DMS114 treated with DMSO at 0.1 percent for 48 hours (cell line): Measurements from ENCODE around the gene ZFAND3.
A peak's percentile ranks its signal among the peaks of the same experiment; 100 is the strongest.

Source experiments
- DNase-seq: peaks from one replicate; lab custom pipeline; 2025; ENCODE audit not compliant: unreplicated experiment; lab: John Stamatoyannopoulos, UW

Gene ZFAND3

GRCh38 chr6:37798436-37799262, 20.9 kb upstream of the ZFAND3 start:
- no peak for DNase-seq

- DNase-seq, result no peak
Measured at GRCh38 chr6:37799263-37799644, 20.3 kb upstream of the ZFAND3 start.

- DNase-seq, result no peak
Measured at GRCh38 chr6:37800703-37801604, 18.6 kb upstream of the ZFAND3 start.

DNA sequence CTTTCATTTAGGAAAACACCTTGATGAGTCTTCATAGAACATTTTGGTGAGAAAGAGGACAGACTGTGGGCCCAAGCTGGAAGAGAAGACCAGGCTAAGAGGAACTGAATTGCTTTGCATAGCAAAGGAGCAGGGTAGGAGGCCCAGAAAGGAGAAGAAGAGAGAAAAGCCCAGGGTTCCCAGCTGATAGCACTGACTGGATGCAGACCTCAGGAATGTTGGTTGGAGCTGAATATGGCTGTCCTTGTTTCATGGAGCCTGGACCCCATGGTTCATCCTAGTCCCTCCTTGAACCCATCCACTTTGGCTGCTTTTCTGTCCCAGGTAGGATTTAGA, 18.0 kb upstream of the ZFAND3 start:
- no peak for DNase-seq

- DNase-seq, result no peak
Measured at GRCh38 chr6:37802810-37803209, 16.7 kb upstream of the ZFAND3 start.

DNA sequence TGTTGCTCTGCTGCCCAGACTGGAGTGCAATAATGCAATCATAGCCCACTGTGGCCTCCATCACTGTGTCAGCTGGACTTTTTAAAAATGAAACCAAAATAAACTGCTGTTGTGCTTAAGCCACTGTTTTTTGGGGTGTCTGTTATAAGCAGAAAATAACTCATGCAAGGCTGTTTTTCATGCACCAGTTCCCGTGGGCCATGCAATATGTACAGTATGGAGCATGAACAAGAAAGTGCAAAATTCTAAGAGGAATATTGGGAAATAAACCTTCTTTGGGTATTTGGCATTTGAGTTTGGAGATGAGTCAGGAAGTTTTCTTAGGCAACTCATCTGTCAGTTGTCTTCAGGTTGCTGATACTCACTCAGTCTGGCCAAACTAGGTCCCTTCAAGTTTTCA, 14.9 kb upstream of the ZFAND3 start:
- DNase-seq, result no peak

GRCh38 chr6:37806213-37806612, 13.3 kb upstream of the ZFAND3 start:
- no peak for DNase-seq

DNA sequence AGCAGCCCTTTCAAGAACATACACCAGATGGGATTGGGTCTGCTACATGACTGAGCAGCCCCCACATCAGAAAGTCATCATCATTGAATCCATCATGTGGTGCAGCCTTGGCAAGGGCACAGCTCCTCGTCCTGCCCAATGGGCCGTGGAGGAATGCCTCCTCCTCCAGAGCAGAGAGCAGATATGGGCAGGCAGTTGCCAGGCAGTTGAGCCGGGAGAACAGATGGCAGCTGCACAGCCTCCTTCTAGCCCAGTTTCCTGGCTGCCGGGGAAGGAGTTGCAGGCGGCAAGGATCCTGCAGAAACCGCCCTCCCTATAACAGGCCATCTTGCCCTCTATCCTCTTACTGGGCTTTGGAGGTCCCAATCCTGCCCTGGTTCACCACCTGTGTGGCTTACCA, 11.9 kb upstream of the ZFAND3 start:
- DNase-seq, result no peak

- DNase-seq, result no peak
Measured at GRCh38 chr6:37809197-37809543, 10.4 kb upstream of the ZFAND3 start.

- no peak for DNase-seq
Measured at GRCh38 chr6:37812841-37813240, 6.7 kb upstream of the ZFAND3 start.

GRCh38 chr6:37814374-37814773, 5.2 kb upstream of the ZFAND3 start:
- DNase-seq, result no peak

DNA sequence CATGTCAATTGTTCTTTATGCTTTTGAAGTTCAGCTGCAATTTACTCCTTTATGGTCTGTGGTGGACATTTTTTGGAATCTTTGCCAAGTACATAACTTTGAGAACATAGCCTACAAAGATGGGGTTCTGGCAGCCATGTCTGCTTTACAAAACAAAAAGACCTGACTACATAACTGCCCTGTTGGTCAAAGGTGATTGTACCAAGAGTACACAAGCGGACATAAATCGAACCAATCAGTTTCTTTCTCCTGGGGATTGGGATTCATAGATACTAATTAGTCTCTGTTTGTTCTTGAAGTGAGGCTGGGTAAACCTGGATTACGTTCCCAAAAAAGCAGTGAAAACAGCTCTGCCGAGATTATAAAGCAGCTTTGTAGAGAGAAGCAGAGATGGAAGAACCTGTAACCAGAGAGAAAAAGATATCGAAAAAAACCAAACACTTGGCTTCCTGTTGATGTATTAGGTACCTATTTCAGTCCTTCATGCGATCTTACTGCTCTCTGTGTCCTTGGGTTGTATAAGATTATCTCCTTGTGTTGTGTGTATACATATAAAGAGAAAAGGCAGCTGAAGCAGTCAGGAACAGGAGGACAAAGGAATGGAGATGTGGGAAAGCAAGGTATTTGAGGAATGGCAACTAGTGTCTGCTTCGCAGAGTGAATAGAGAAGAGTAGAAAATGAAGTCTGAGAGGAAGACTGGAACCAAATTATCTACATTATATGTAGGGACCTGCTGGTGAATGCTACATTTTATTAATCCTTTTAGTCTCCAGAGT, 2.7 kb upstream of the ZFAND3 start:
- DNase-seq, result no peak

GRCh38 chr6:37818536-37819176, 871 bp upstream of the ZFAND3 start:
- DNase-seq, result peak; percentile 99

DNA sequence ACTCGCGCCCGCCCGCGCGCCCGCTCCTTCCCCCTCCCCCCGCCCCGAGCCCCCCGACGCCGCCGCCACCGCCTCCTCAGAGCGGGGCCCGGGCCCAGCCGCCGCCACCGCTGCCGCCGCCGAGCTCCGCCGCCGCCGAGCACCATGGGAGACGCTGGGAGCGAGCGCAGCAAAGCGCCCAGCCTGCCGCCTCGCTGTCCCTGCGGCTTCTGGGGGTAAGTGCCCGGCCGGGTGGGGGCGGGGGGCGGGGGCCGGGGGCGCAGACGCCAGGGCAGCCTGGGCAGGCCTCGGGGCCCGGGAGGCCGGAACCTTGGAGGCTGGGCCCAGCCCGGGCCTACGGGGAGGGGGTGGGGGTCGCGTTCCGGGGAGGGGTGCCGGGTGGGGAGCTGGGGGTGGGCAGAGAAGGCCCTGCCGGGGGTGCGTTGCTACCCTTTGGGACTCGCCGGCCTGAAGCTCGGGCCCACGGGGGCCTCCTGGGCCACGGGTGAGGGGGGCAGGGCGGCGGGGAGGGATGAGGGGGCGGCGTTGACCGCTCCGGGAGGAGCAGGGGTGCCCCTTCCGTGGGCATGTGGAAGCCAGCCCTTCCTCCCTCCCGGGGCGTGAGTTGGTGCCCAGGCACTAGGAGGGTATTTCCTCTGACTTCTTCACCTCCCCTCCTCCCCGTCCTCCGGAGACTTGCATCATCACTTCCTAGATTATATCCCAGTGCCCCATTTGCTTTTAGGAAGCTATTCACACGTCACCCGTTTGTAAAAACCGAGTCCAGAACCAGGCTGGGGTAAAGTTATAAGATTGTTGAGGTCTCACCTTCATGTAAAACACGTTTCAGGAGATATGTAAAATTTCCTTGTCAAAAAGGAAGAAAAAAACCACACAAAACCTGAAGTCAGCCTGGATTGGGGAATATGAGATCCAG, 533 bp downstream of the ZFAND3 start:
- peak; percentile 66 for DNase-seq

- peak; percentile 49 for DNase-seq
Measured at GRCh38 chr6:37820718-37821079, 1.2 kb downstream of the ZFAND3 start.

DNA sequence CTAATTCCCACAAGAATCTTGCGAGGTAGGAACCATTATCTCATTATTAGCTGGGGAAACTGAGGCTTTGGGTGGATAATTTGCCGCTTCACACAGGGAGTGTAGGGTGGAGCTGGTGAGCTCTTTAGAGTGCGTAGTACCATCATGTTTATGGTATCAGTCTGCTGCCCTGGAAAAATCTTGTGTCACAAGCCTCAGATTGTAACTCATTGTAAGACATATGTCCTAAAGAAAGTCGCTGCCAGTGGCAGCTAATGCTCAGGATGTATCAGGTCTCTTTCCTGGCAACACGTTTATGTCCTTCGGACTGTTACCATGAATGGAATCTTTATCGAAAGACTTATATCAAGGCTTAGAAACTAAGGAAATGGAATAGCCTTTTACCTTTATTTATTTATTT, 1.9 kb downstream of the ZFAND3 start:
- no peak for DNase-seq

DNA sequence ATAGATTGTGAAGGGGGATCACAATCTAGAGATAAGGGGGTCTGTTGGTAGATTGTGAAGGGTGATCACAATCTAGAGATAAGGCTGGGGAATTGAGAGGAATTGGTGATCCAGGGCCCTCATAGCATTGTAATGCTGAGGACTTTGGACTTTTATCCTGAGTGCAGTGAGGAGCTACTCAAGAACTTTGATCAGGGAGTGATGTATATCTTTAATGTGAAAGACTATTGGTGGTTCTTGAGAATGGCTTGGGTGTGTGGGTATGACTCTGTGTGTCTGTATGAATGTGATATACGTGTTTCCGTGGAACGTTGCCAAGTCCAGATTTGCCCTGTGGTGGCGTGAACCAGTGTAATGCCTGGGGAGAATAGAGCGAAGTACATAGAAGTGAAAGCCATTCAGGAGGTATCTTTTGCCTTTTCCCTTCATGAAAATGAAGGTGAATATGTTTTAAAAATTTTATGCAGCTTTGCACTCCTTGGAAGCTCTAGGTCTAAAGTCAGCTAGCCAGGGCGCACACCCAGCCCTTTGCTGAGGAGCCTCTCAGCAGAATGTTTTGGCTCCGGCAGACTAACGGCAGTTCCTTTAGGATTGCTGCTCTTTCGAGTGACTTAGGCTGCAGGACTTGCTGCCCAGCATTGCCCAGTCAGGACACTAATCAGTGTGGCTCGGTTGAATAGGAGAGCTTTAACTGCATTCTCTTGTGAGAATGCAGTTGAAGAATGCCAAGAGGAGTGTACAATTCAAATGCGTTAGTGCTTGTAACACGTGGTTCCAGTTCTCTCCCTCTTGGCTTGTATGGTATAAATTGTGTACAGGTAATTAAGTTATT, 3.5 kb downstream of the ZFAND3 start:
- DNase-seq, result peak; percentile 71

DNA sequence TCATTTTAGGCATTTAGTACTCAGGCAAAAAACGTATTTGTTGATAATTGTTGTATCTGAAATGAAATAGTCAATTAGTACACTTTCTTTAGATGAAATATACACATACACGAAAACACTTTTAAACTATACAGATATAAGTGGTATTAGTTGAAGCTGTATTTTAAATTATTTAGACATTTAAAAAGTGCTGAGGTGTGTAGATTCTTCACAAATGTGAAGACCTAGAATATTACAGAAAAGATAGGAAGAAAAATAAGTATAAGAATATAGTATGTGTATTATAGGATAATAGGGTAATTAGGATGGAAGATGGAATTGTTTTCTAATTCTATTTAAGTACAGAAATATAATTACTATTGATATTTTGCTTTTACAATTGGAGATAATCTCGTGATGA, 4.6 kb downstream of the ZFAND3 start:
- no peak for DNase-seq

DNA sequence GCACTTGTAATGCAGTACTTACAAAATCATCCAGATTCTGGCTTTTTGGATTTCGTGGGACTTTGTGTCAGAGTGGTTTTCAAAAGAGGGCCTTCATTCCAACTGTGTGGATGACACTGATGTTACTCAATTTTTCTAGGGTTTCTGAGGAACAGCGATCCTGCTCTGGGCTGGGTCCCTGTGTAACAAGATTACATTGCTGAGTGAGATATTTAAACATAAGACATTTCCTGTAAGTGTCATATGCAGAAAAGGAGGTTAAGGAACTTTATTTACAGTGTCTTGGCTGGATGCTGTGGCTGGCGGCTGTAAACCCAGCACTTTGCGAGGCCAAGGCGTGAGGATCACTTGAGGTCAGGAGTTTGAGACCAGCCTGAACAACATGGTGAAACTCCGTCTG, 6.7 kb downstream of the ZFAND3 start:
- no peak for DNase-seq
